Neural cell (in vitro differentiated cells): ENCODE measurements around the gene CACNA1S. TPM values are rescaled to one million over a fixed set of nuclear protein-coding genes. Genes with fewer than 3 reads are reported as not detected.

Experiments used
- H2AFZ ChIP-seq: fragments of 200-600, 300-800 bp; sonication (generic), shearing (Covaris generic); 2 replicates; pipeline ENCODE4 v1.6.0; 2014; ENCODE audit warnings: low read depth, mild to moderate bottlenecking, antibody characterized with exemption, low read length, moderate library complexity
- H3F3A ChIP-seq: fragments of 200-600 bp; shearing (Covaris generic); 2 replicates; pipeline ENCODE4 v1.6.1; 2016; ENCODE audit warnings: mild to moderate bottlenecking, moderate library complexity, mixed read lengths, antibody characterized with exemption, low read length; ENCODE audit not compliant: insufficient read depth, poor library complexity, severe bottlenecking
- H3K27ac ChIP-seq: fragments of 200-600, 300-800 bp; sonication (generic), shearing (Covaris generic); 2 replicates; pipeline ENCODE4 v1.5.1; 2014; ENCODE audit warnings: mild to moderate bottlenecking, low read length, moderate library complexity
- H3K27me3 ChIP-seq: fragments of 300-800, 200-600 bp; sonication (generic), shearing (Covaris generic); 2 replicates; pipeline ENCODE4 v1.6.0; 2014; ENCODE audit warnings: mild to moderate bottlenecking, low read depth, low read length, moderate library complexity; ENCODE audit not compliant: insufficient read depth
- H3K36me3 ChIP-seq: fragments of 300-800, 200-600 bp; sonication (generic), shearing (Covaris generic); 2 replicates; pipeline ENCODE4 v1.5.1; 2014; ENCODE audit warnings: mild to moderate bottlenecking, antibody characterized with exemption, low read length, moderate library complexity; ENCODE audit not compliant: insufficient read depth
- H3K4me2 ChIP-seq: fragments of 300-800, 200-600 bp; sonication (generic), shearing (Covaris generic); 2 replicates; pipeline ENCODE4 v1.6.0; 2014; ENCODE audit warnings: mild to moderate bottlenecking, low read length
- H3K4me3 ChIP-seq: fragments of 300-800, 200-600 bp; sonication (generic), shearing (Covaris generic); 2 replicates; pipeline ENCODE4 v1.5.1; 2014; ENCODE audit warnings: mild to moderate bottlenecking, low read length, moderate library complexity
- H3K79me2 ChIP-seq: fragments of 200-600 bp; shearing (Covaris generic); replicated peaks from 2 replicates; pipeline ENCODE4 v1.6.0; 2014; ENCODE audit warnings: mild to moderate bottlenecking, low read length, moderate library complexity; ENCODE audit not compliant: insufficient read depth
- H3K9ac ChIP-seq: fragments of 300-800, 200-600 bp; sonication (generic), shearing (Covaris generic); 2 replicates; pipeline ENCODE4 v1.6.1; 2016; ENCODE audit warnings: mild to moderate bottlenecking, low read length, mixed read lengths
- H3K9me2 ChIP-seq: fragments of 200-600 bp; shearing (Covaris generic); 2 replicates; pipeline ENCODE4 v1.6.1; 2016; ENCODE audit warnings: mild to moderate bottlenecking, low read length, mixed read lengths; ENCODE audit not compliant: insufficient read depth
- H3K9me3 ChIP-seq: fragments of 200-600, 300-800 bp; sonication (generic), shearing (Covaris generic); 2 replicates; pipeline ENCODE4 v1.6.1; 2016; ENCODE audit warnings: mild to moderate bottlenecking, mixed run types, low read length, moderate library complexity, mixed read lengths
- H4K20me1 ChIP-seq: fragments of 200-600 bp; shearing (Covaris generic); 2 replicates; pipeline ENCODE4 v1.6.1; 2016; ENCODE audit warnings: mild to moderate bottlenecking, mixed run types; ENCODE audit not compliant: insufficient read depth
- EP300 ChIP-seq: fragments of 450-650 bp; conservative IDR thresholded peaks from 2 replicates; pipeline ENCODE4 v1.6.1; 2014; ENCODE audit warnings: antibody characterized with exemption, mild to moderate bottlenecking, moderate library complexity; ENCODE audit not compliant: poor library complexity, severe bottlenecking
- EZH2 ChIP-seq: fragments of 200-600, 300-800 bp; shearing (Covaris generic), sonication (generic); IDR thresholded peaks from 2 replicates; pipeline ENCODE4 v1.6.1; 2014; ENCODE audit warnings: antibody characterized with exemption, low read length, borderline replicate concordance, mild to moderate bottlenecking; ENCODE audit not compliant: insufficient read depth, poor library complexity, severe bottlenecking
- MXI1 ChIP-seq: fragments of 450-650 bp; conservative IDR thresholded peaks from 2 replicates; pipeline ENCODE4 v1.6.1; 2014; ENCODE audit warnings: antibody characterized with exemption, mild to moderate bottlenecking; ENCODE audit not compliant: poor library complexity, severe bottlenecking
- POLR2AphosphoS5 ChIP-seq: IDR thresholded peaks from 2 replicates; pipeline ENCODE4 v1.6.1; 2012
- RAD21 ChIP-seq: fragments of 450-650 bp; conservative IDR thresholded peaks from 2 replicates; pipeline ENCODE4 v1.6.1; 2014; ENCODE audit warnings: antibody characterized with exemption, mild to moderate bottlenecking, moderate library complexity
- SMC3 ChIP-seq: fragments of 450-650 bp; conservative IDR thresholded peaks from 2 replicates; pipeline ENCODE4 v1.6.1; 2014; ENCODE audit warnings: antibody characterized with exemption, mild to moderate bottlenecking, moderate library complexity; ENCODE audit not compliant: poor library complexity
- TAF1 ChIP-seq: IDR thresholded peaks from 2 replicates; pipeline ENCODE4 v1.6.1; 2012; ENCODE audit warnings: low read depth
- polyA plus RNA-seq: library from polyadenylated mRNA; depleted of rRNA; stranded (reverse); fragments of >200 nt; gene quantifications from 2 replicates; pipeline ENCODE4 v1.2.3, GENCODE V29; 2014
- TF ChIP-seq, protein P1 (sequence below): fragments of 450-650 bp; IDR thresholded peaks from 2 replicates; pipeline ENCODE4 v1.5.1; 2014; ENCODE audit warnings: antibody characterized with exemption, mild to moderate bottlenecking, moderate library complexity; ENCODE audit not compliant: poor library complexity, severe bottlenecking
- TF ChIP-seq, protein P2 (sequence below): IDR thresholded peaks from 2 replicates; pipeline ENCODE4 v1.6.1; 2012; ENCODE audit warnings: borderline replicate concordance

The CACNA1S gene
- polyA plus RNA-seq, 1 donor from 2014 or later = 0.05 TPM

DNA sequence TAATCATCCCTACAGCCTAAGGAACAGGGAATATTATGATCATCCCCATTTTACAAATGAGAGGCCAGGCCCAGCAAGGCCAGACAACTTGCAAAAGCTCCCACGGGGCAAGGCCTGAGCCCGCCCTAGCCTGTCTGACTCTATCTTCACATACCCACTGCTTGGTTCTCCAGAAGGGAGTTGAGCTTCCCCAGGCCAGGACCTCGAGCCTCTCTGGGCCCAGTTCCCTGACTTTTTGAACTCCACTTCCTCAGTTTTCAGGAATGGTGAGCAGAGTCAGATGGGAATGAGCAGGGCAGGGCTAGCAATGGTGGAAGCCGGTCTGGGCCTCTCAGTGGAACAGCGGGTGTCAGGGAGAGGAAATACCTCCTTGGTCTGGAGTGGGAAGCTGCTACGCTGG is 39.3 kb downstream of the CACNA1S start:
- H3K9ac ChIP-seq = no peak overlapping the region
- H3K9me3 ChIP-seq = no peaks in the 10 kb centered on the region
- no peaks in the 10 kb centered on the region for H3K9me2 ChIP-seq
- no peaks in the 10 kb centered on the region for H3F3A ChIP-seq
- H3K4me3 ChIP-seq = no peak overlapping the region
- TF ChIP-seq SMC3 (no peak), MXI1 (no peak), EP300 (no peak), RAD21 (no peak), EZH2 (no peak), TAF1 (no peak)
- TF ChIP-seq, protein P1, sequence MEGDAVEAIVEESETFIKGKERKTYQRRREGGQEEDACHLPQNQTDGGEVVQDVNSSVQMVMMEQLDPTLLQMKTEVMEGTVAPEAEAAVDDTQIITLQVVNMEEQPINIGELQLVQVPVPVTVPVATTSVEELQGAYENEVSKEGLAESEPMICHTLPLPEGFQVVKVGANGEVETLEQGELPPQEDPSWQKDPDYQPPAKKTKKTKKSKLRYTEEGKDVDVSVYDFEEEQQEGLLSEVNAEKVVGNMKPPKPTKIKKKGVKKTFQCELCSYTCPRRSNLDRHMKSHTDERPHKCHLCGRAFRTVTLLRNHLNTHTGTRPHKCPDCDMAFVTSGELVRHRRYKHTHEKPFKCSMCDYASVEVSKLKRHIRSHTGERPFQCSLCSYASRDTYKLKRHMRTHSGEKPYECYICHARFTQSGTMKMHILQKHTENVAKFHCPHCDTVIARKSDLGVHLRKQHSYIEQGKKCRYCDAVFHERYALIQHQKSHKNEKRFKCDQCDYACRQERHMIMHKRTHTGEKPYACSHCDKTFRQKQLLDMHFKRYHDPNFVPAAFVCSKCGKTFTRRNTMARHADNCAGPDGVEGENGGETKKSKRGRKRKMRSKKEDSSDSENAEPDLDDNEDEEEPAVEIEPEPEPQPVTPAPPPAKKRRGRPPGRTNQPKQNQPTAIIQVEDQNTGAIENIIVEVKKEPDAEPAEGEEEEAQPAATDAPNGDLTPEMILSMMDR = no peak
- no peak overlapping the region for H2AFZ ChIP-seq
- no peak overlapping the region for H3K4me2 ChIP-seq
- no peaks in the 10 kb centered on the region for H3K79me2 ChIP-seq
- H4K20me1 ChIP-seq = no peaks in the 10 kb centered on the region
- H3K36me3 ChIP-seq = no peaks in the 10 kb centered on the region
- no peak overlapping the region for H3K27ac ChIP-seq
- no peaks in the 10 kb centered on the region for H3K27me3 ChIP-seq

DNA sequence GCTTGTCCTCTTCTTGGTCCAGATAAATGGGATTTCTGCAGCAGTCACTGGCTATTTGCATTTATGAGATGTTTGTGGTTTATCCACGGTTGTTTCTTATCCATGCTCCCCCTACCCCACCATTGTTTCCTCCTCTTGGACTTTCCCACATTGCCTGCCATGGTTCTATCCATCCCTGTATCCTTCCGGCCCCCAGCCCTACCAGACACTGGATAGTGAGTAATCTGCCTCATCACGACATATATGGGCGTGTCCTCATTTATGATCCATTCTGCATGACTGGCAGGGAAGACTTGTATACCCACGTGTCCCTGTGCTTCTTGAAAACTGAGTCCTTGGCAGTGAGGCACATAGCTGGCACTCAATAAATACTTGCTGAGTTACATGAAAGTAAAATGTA is 40.1 kb downstream of the CACNA1S start:
- H3K27me3 ChIP-seq = no peaks in the 10 kb centered on the region
- no peak for TF ChIP-seq RAD21
- no peaks in the 10 kb centered on the region for H3F3A ChIP-seq
- no peaks in the 10 kb centered on the region for H3K36me3 ChIP-seq
- no peak overlapping the region for H3K27ac ChIP-seq
- no peak overlapping the region for H3K9ac ChIP-seq
- no peak overlapping the region for H3K4me2 ChIP-seq
- no peak overlapping the region for H3K4me3 ChIP-seq
- H3K9me2 ChIP-seq = no peaks in the 10 kb centered on the region
- no peaks in the 10 kb centered on the region for H3K79me2 ChIP-seq
- H2AFZ ChIP-seq = no peak overlapping the region
- no peaks in the 10 kb centered on the region for H4K20me1 ChIP-seq
- no peaks in the 10 kb centered on the region for H3K9me3 ChIP-seq

DNA sequence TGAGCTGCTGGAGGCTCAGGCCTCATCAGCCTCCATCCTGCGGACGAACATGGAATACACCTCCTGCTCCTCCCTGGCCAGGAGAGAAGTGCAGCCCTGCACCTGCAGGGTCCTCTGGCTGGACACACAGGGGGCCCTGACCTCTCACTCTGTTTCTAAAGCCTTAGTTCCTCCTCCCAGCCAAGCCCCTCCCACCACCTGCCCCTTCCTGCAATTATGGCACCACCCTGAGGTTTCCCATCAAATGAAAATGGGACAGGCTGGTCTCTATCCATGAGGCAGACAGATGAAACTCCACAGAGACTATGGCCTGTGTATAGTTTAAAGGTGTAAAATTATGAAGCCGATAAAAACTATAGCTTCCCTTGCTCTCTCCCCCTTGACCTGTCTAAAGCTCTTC is 42.6 kb downstream of the CACNA1S start:
- Histone ChIP-seq H2AFZ (no peak overlapping the region), H3K36me3 (no peaks in the 10 kb centered on the region), H3K9ac (no peak overlapping the region), H3K79me2 (no peaks in the 10 kb centered on the region), H3K4me3 (no peak overlapping the region), H3K9me2 (no peaks in the 10 kb centered on the region), H3K27ac (no peak overlapping the region), H4K20me1 (no peaks in the 10 kb centered on the region), H3K9me3 (no peaks in the 10 kb centered on the region), H3K4me2 (no peak overlapping the region), H3K27me3 (no peaks in the 10 kb centered on the region), H3F3A (no peaks in the 10 kb centered on the region)
- TF ChIP-seq, protein P2, sequence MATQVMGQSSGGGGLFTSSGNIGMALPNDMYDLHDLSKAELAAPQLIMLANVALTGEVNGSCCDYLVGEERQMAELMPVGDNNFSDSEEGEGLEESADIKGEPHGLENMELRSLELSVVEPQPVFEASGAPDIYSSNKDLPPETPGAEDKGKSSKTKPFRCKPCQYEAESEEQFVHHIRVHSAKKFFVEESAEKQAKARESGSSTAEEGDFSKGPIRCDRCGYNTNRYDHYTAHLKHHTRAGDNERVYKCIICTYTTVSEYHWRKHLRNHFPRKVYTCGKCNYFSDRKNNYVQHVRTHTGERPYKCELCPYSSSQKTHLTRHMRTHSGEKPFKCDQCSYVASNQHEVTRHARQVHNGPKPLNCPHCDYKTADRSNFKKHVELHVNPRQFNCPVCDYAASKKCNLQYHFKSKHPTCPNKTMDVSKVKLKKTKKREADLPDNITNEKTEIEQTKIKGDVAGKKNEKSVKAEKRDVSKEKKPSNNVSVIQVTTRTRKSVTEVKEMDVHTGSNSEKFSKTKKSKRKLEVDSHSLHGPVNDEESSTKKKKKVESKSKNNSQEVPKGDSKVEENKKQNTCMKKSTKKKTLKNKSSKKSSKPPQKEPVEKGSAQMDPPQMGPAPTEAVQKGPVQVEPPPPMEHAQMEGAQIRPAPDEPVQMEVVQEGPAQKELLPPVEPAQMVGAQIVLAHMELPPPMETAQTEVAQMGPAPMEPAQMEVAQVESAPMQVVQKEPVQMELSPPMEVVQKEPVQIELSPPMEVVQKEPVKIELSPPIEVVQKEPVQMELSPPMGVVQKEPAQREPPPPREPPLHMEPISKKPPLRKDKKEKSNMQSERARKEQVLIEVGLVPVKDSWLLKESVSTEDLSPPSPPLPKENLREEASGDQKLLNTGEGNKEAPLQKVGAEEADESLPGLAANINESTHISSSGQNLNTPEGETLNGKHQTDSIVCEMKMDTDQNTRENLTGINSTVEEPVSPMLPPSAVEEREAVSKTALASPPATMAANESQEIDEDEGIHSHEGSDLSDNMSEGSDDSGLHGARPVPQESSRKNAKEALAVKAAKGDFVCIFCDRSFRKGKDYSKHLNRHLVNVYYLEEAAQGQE = no peak
- TF ChIP-seq, protein P1 = no peak
- TF ChIP-seq MXI1 (no peak), POLR2AphosphoS5 (no peak), SMC3 (no peak), TAF1 (no peak), EP300 (no peak), EZH2 (no peak), RAD21 (no peak)
